Cardiac atrium fibroblast (primary cell): ENCODE results near the gene ANXA3. TPM values are rescaled to one million over a fixed set of nuclear protein-coding genes. Genes with fewer than 3 reads are reported as not detected.

Experiments used
- total RNA-seq: library from RNA; depleted of rRNA; stranded (reverse); fragments of >200 nt; gene quantifications from 2 replicates; pipeline ENCODE4 v1.2.3, GENCODE V29; 2015

Gene ANXA3, protein sequence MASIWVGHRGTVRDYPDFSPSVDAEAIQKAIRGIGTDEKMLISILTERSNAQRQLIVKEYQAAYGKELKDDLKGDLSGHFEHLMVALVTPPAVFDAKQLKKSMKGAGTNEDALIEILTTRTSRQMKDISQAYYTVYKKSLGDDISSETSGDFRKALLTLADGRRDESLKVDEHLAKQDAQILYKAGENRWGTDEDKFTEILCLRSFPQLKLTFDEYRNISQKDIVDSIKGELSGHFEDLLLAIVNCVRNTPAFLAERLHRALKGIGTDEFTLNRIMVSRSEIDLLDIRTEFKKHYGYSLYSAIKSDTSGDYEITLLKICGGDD
- 12.8 and 20.6 TPM in 2 replicates for total RNA-seq

DNA sequence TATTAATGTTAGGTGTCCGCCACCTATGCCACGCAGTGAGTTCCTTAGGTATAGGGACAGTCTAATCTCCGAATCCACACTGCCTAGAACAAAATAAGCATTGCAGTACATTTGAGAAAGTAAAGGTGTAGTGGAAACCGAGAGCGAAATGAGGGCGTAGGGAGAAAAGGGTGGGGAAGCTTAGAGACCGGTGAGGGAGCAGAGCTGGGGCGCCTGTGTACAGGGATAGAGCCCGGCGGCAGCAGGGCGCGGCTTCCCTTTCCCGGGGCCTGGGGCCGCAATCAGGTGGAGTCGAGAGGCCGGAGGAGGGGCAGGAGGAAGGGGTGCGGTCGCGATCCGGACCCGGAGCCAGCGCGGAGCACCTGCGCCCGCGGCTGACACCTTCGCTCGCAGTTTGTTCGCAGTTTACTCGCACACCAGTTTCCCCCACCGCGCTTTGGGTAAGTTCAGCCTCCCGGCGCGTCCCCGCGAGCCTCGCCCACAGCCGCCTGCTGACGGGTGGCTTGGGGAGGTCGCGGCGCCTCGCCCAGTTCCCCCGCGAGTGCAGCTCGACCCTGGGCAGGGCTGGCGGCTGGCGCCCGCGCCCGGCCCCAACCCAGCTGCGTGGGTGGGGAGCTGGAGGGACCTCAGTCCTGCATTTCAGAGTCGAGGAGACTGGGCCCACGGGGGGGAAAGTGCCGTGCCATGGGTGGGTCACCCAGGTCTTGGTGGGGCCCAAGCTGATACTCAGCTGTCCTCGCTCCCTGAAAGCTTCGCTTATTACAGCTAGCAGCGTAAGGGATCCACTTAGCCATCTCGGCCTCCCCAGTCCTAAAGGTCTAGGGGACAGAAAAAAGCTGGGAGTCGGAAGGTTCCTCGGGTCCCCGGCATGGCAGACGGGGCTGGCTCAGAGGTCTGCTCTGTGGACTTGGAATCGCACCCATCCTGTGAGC, at the start of gene ANXA3:
Gene ANXA3, plus strand, starts transcription at position 351 of the 932 bp plus-strand sequence. CDS start 2,704 bp downstream, outside the sequence.

Other genes starting within 250 kb of the ANXA3 start
- gene BMP2K, start 224.6 kb downstream of the ANXA3 start, total RNA-seq: 15.7 and 24.3 TPM in 2 replicates